HG03280 (cell line): ENCODE results near the gene ELK1.
"Not testable (repeated sequence)": the region's sequence is repeated elsewhere in the genome, so short reads cannot be mapped to it uniquely, and the experiment has no call there.

Source experiments
- ATAC-seq: cut with Tn5 transposase; IDR thresholded peaks from one replicate; pipeline ENCODE4 v1.9.1; 2021; ENCODE audit warnings: mild to moderate bottlenecking, moderate library complexity; ENCODE audit not compliant: unreplicated experiment

ELK1 gene

GRCh38 chrX:47650164-47651042, at the start of gene ELK1:
Gene ELK1, minus strand, starts transcription at chrX:47650563. Its CDS starts 9,122 bp downstream, at chrX:47641441.
- peak; percentile 88 for ATAC-seq

GRCh38 chrX:47697181-47697580, 46.8 kb upstream of the ELK1 start:
- ATAC-seq, result no peak

GRCh38 chrX:47690175-47690574, 39.8 kb upstream of the ELK1 start:
- ATAC-seq, result no peak

- ATAC-seq, result no peak
Measured at GRCh38 chrX:47687263-47687662, 36.9 kb upstream of the ELK1 start.

- no peak for ATAC-seq
Measured at GRCh38 chrX:47683829-47684205, 33.5 kb upstream of the ELK1 start.

GRCh38 chrX:47683184-47683828, 32.9 kb upstream of the ELK1 start:
- no peak for ATAC-seq

GRCh38 chrX:47675959-47676859, 25.8 kb upstream of the ELK1 start:
- not testable (repeated sequence) for ATAC-seq

GRCh38 chrX:47674776-47675175, 24.4 kb upstream of the ELK1 start:
- no peak for ATAC-seq

GRCh38 chrX:47665797-47666196, 15.4 kb upstream of the ELK1 start:
- ATAC-seq, result not testable (repeated sequence)

GRCh38 chrX:47664737-47665136, 14.4 kb upstream of the ELK1 start:
- ATAC-seq, result no peak

- no peak for ATAC-seq
Measured at GRCh38 chrX:47662144-47662657, 11.8 kb upstream of the ELK1 start.

- ATAC-seq, result no peak
Measured at GRCh38 chrX:47661539-47661938, 11.2 kb upstream of the ELK1 start.

GRCh38 chrX:47659421-47659726, 9.0 kb upstream of the ELK1 start:
- no peak for ATAC-seq

GRCh38 chrX:47658684-47659420, 8.5 kb upstream of the ELK1 start, which contains the start of gene UXT:
Gene UXT, minus strand, starts transcription at chrX:47659180. Its CDS starts 253 bp downstream, at chrX:47658927.
- peak; percentile 83 for ATAC-seq

- no peak for ATAC-seq
Measured at GRCh38 chrX:47658301-47658683, 7.9 kb upstream of the ELK1 start.

GRCh38 chrX:47651043-47651905, 911 bp upstream of the ELK1 start:
- no peak for ATAC-seq

- ATAC-seq, result no peak
Measured at GRCh38 chrX:47649781-47650163, 591 bp downstream of the ELK1 start.

GRCh38 chrX:47649271-47649670, 1.1 kb downstream of the ELK1 start:
- ATAC-seq, result no peak

- ATAC-seq, result no peak
Measured at GRCh38 chrX:47648376-47648775, 2.0 kb downstream of the ELK1 start.

- no peak for ATAC-seq
Measured at GRCh38 chrX:47646636-47647035, 3.7 kb downstream of the ELK1 start.
